Sigmoid colon (tissue), 4 donors: ENCODE results near the gene GALNT12.

ENCODE experiments used
- CTCF ChIP-seq, 4 experiments: fragments of 450-650 bp in 3 of 4; fragments of 200-600 bp in 1 of 4; IDR thresholded peaks; one replicate each; pipeline ENCODE4 v1.5.1; 2016 to 2019; ENCODE audit warnings: antibody characterized with exemption in 4 of 4, mild to moderate bottlenecking in 3 of 4, moderate library complexity in 2 of 4
- EP300 ChIP-seq, 4 donors: sonication (generic); formaldehyde crosslinking; IDR thresholded peaks; one replicate each; pipeline ENCODE4 v1.6.1; 2017; ENCODE audit warnings: antibody characterized with exemption in 4 of 4
- POLR2A ChIP-seq, 2 donors: fragments of 450-650 bp; IDR thresholded peaks; one replicate each; pipeline ENCODE4 v1.6.1; 2016; ENCODE audit warnings: antibody characterized with exemption in 2 of 2, mild to moderate bottlenecking in 2 of 2, moderate library complexity in 2 of 2

DNA sequence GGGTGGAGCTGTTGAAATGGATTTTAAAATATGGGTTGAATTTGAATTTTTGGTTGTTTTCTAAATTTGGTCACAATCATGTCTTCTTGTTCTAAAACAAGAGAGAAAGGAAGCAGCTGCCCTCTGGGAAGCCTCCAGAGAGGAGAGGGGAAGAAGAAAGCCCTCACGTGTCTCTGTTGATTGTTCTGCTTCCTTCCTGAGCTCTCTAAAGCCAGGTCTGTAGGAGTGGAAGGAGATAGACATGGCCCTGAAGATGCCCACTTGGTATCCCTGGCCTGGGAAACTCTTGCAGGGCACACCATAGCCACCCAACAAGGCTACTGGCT lies 59.6 kb downstream of the GALNT12 start:
- TF ChIP-seq CTCF (IDR thresholded peaks at IDR 0.05) = no peak
- TF ChIP-seq EP300 (IDR thresholded peaks at IDR 0.05) = no peak
- TF ChIP-seq POLR2A (IDR thresholded peaks at IDR 0.05) = no peak
